DND-41 (cell line): ENCODE results near the gene PILRB.

Experiments used
- CTCF ChIP-seq: IDR thresholded peaks from 2 replicates; pipeline ENCODE4 v1.5.1; 2012; ENCODE audit warnings: borderline replicate concordance, low read length, moderate library complexity, mild to moderate bottlenecking; ENCODE audit not compliant: poor library complexity, severe bottlenecking; ENCODE audit errors: extremely low read depth
- EZH2 ChIP-seq: IDR thresholded peaks from 3 replicates; pipeline ENCODE4 v1.6.1; 2012; ENCODE audit warnings: borderline replicate concordance, low read depth, mild to moderate bottlenecking, moderate library complexity, low read length, inconsistent platforms; ENCODE audit not compliant: severe bottlenecking

- TF ChIP-seq CTCF (no peak), EZH2 (no peak)
These were observed 16.7 kb downstream of the PILRB start for GRCh38 chr7:100374601-100375000.
